MV-4-11 (cell line): ENCODE results near the gene USP10.
A peak's percentile ranks its signal among the peaks of the same experiment; 100 is the strongest.
"Not testable (repeated sequence)": the region's sequence is repeated elsewhere in the genome, so short reads cannot be mapped to it uniquely, and the experiment has no call there.

ENCODE experiments used
- DNase-seq: peaks from one replicate; lab custom pipeline; 2025; lab: John Stamatoyannopoulos, UW

The USP10 gene

GRCh38 chr16:84728853-84729424 is 29.1 kb downstream of the USP10 start:
- DNase-seq: no peak

GRCh38 chr16:84729716-84730320 is 30.0 kb downstream of the USP10 start:
- DNase-seq: no peak

GRCh38 chr16:84730406-84731106 is 30.8 kb downstream of the USP10 start:
- peak; percentile 73 for DNase-seq

- DNase-seq: not testable (repeated sequence)
These were observed 32.5 kb downstream of the USP10 start for GRCh38 chr16:84732332-84732673.

- DNase-seq: no peak
These were observed 33.0 kb downstream of the USP10 start for GRCh38 chr16:84732674-84733352.

GRCh38 chr16:84735849-84736586 is 36.2 kb downstream of the USP10 start:
- DNase-seq: no peak

- no peak for DNase-seq
These were observed 37.6 kb downstream of the USP10 start for GRCh38 chr16:84737192-84738011.

- peak; percentile 69 for DNase-seq
These were observed 38.6 kb downstream of the USP10 start for GRCh38 chr16:84738255-84739038.

- DNase-seq: peak; percentile 79
These were observed 39.7 kb downstream of the USP10 start for GRCh38 chr16:84739349-84740124.

- DNase-seq: no peak
These were observed 40.9 kb downstream of the USP10 start for GRCh38 chr16:84740596-84741116.

GRCh38 chr16:84741340-84741830 is 41.6 kb downstream of the USP10 start:
- DNase-seq: peak; percentile 24

GRCh38 chr16:84742641-84743092 is 42.9 kb downstream of the USP10 start:
- peak; percentile 84 for DNase-seq

GRCh38 chr16:84746231-84746630 is 46.4 kb downstream of the USP10 start:
- no peak for DNase-seq

GRCh38 chr16:84746875-84747274 is 47.1 kb downstream of the USP10 start:
- no peak for DNase-seq

GRCh38 chr16:84748247-84748646 is 48.4 kb downstream of the USP10 start:
- DNase-seq: not testable (repeated sequence)

- DNase-seq: no peak
These were observed 49.3 kb downstream of the USP10 start for GRCh38 chr16:84749072-84749471.

GRCh38 chr16:84749815-84750214 is 50.0 kb downstream of the USP10 start:
- DNase-seq: no peak

- no peak for DNase-seq
These were observed 50.8 kb downstream of the USP10 start for GRCh38 chr16:84750575-84750974.

GRCh38 chr16:84751241-84751640 is 51.4 kb downstream of the USP10 start:
- DNase-seq: peak; percentile 40
